IMR-90 (cell line): ENCODE results near the gene KLK6. TPM values are rescaled to one million over a fixed set of nuclear protein-coding genes. Genes with fewer than 3 reads are reported as not detected.

Experiments
- ATAC-seq: fragments of 200-7000 bp; cut with Tn5 transposase; 2 replicates; pipeline ENCODE4 v1.9.1; 2020; ENCODE audit warnings: low read depth, mild to moderate bottlenecking, moderate library complexity
- BruUV-seq: library from RNA; stranded (reverse); fragments of 400-500 nt; replicated peaks from 2 replicates; lab custom pipeline; 2021; lab: Mats Ljungman, UMichigan
- CTCF ChIA-PET: fragments of 300-600 bp; formaldehyde crosslinking; extraction: SDS; loops from one replicate; lab custom pipeline; 2021; ENCODE audit warnings: antibody characterized with exemption; lab: Yijun Ruan, JAX
- POLR2A ChIA-PET: fragments of 300-600 bp; sonication (Branson Sonifier 250); formaldehyde crosslinking; loops from one replicate; lab custom pipeline; 2022; ENCODE audit warnings: antibody characterized with exemption; ENCODE audit not compliant: unreplicated experiment; lab: Charles Lee
- DNase-seq: peaks from one replicate; pipeline ENCODE4 v3.0.0; 2013
- H2AFZ ChIP-seq: replicated peaks from 2 replicates; pipeline ENCODE3; 2013; ENCODE audit warnings: low read length, mild to moderate bottlenecking; ENCODE audit not compliant: poor library complexity
- H2AK5ac ChIP-seq: 2 replicates; pipeline ENCODE4 v1.6.1; 2013; ENCODE audit warnings: low read depth, low read length, inconsistent platforms
- H2AK9ac ChIP-seq: replicated peaks from 2 replicates; pipeline ENCODE3; 2013; ENCODE audit warnings: mild to moderate bottlenecking, low read depth, low read length, moderate library complexity; ENCODE audit not compliant: poor library complexity
- H2BK120ac ChIP-seq: 2 replicates; pipeline ENCODE4 v1.6.1; 2013; ENCODE audit warnings: low read depth, low read length, inconsistent platforms
- H2BK15ac ChIP-seq: 3 replicates; pipeline ENCODE4 v1.6.1; 2013; ENCODE audit warnings: low read depth, low read length, inconsistent platforms
- H2BK20ac ChIP-seq: 2 replicates; pipeline ENCODE4 v1.6.1; 2013; ENCODE audit warnings: low read depth, mild to moderate bottlenecking, inconsistent platforms, low read length, moderate library complexity
- H2BK5ac ChIP-seq: 2 replicates; pipeline ENCODE4 v1.6.1; 2013; ENCODE audit warnings: mild to moderate bottlenecking, low read depth, low read length, inconsistent platforms; ENCODE audit not compliant: poor library complexity, severe bottlenecking
- H3K14ac ChIP-seq: replicated peaks from 2 replicates; pipeline ENCODE4 v1.6.1; 2013; ENCODE audit warnings: low read depth, low read length, inconsistent platforms
- H3K18ac ChIP-seq: 2 replicates; pipeline ENCODE4 v1.6.1; 2013; ENCODE audit warnings: low read depth, low read length, control low read depth
- H3K23ac ChIP-seq: 2 replicates; pipeline ENCODE4 v1.6.1; 2013; ENCODE audit warnings: low read depth, low read length, inconsistent platforms
- H3K27ac ChIP-seq: 2 replicates; pipeline ENCODE4 v1.5.1; 2013; ENCODE audit warnings: mild to moderate bottlenecking, control low read depth, low read length; ENCODE audit not compliant: insufficient read depth
- H3K27me3 ChIP-seq: 2 replicates; pipeline ENCODE4 v1.6.1; 2013; ENCODE audit warnings: low read length; ENCODE audit not compliant: control insufficient read depth, insufficient read depth
- H3K36me3 ChIP-seq: 2 replicates; pipeline ENCODE4 v1.6.1; 2013; ENCODE audit warnings: low read length, mixed read lengths; ENCODE audit not compliant: control insufficient read depth, insufficient read depth
- H3K4ac ChIP-seq: 2 replicates; pipeline ENCODE4 v1.6.1; 2013; ENCODE audit warnings: low read depth, low read length, inconsistent platforms
- H3K4me1 ChIP-seq: 2 replicates; pipeline ENCODE4 v1.6.1; 2013; ENCODE audit warnings: low read length, mixed read lengths; ENCODE audit not compliant: control insufficient read depth, insufficient read depth
- H3K4me2 ChIP-seq: 2 replicates; pipeline ENCODE4 v1.6.1; 2013; ENCODE audit warnings: low read depth, mild to moderate bottlenecking, control low read depth, low read length, moderate library complexity
- H3K4me3 ChIP-seq: 2 replicates; pipeline ENCODE4 v1.5.1; 2013; ENCODE audit warnings: low read depth, mild to moderate bottlenecking, control low read depth, low read length, moderate library complexity; ENCODE audit not compliant: insufficient read depth
- H3K56ac ChIP-seq: 2 replicates; pipeline ENCODE4 v1.6.1; 2013; ENCODE audit warnings: low read length, inconsistent platforms; ENCODE audit not compliant: insufficient read depth; ENCODE audit errors: extremely low read depth
- H3K79me1 ChIP-seq, 2 experiments: 2 replicates each; pipeline ENCODE4 v1.6.1; 2013; ENCODE audit warnings: low read length in 2 of 2, inconsistent platforms in 1 of 2, low read depth in 1 of 2
- H3K9ac ChIP-seq: 2 replicates; pipeline ENCODE4 v1.6.1; 2013; ENCODE audit warnings: low read depth, low read length, control low read depth
- H3K9me1 ChIP-seq: 2 replicates; pipeline ENCODE4 v1.6.1; 2013; ENCODE audit warnings: low read length, inconsistent platforms; ENCODE audit not compliant: insufficient read depth
- H3K9me3 ChIP-seq: 2 replicates; pipeline ENCODE4 v1.6.1; 2013; ENCODE audit warnings: low read length; ENCODE audit not compliant: control insufficient read depth, insufficient read depth
- H4K20me1 ChIP-seq: 2 replicates; pipeline ENCODE4 v1.6.1; 2013; ENCODE audit warnings: low read length, inconsistent platforms; ENCODE audit not compliant: insufficient read depth
- H4K5ac ChIP-seq: 2 replicates; pipeline ENCODE4 v1.6.1; 2013; ENCODE audit warnings: mild to moderate bottlenecking, low read depth, low read length, control low read depth
- H4K8ac ChIP-seq, 2 experiments: 2 replicates each; pipeline ENCODE4 v1.6.1; 2013; ENCODE audit warnings: low read depth in 2 of 2, low read length in 2 of 2, control low read depth in 1 of 2, inconsistent platforms in 1 of 2
- H4K91ac ChIP-seq: 2 replicates; pipeline ENCODE4 v1.6.1; 2013; ENCODE audit warnings: low read depth, low read length, inconsistent platforms; ENCODE audit not compliant: insufficient read depth
- BHLHE40 ChIP-seq: fragments of 150-350 bp; IDR thresholded peaks from 2 replicates; pipeline ENCODE4 v1.6.1; 2016; ENCODE audit warnings: mild to moderate bottlenecking, low read depth, low read length
- CEBPB ChIP-seq: IDR thresholded peaks from 2 replicates; pipeline ENCODE4 v1.6.1; 2012; ENCODE audit warnings: low read depth, low read length, improper control_type of control experiment
- CHD1 ChIP-seq: IDR thresholded peaks from 2 replicates; pipeline ENCODE4 v1.6.1; 2012; ENCODE audit warnings: low read depth, low read length, improper control_type of control experiment
- ELK1 ChIP-seq: fragments of 150-350 bp; IDR thresholded peaks from 2 replicates; pipeline ENCODE4 v1.6.1; 2016; ENCODE audit warnings: low read depth, mild to moderate bottlenecking, low read length, moderate library complexity, borderline replicate concordance
- FOS ChIP-seq: fragments of 150-350 bp; IDR thresholded peaks from 2 replicates; pipeline ENCODE4 v1.6.1; 2016; ENCODE audit warnings: low read depth, low read length
- MAFK ChIP-seq: IDR thresholded peaks from 2 replicates; pipeline ENCODE4 v1.6.1; 2012; ENCODE audit warnings: low read depth, low read length, improper control_type of control experiment
- MAZ ChIP-seq: IDR thresholded peaks from 2 replicates; pipeline ENCODE4 v1.6.1; 2012; ENCODE audit warnings: low read depth, mild to moderate bottlenecking, low read length, improper control_type of control experiment, moderate library complexity, borderline replicate concordance
- MXI1 ChIP-seq: IDR thresholded peaks from 2 replicates; pipeline ENCODE4 v1.6.1; 2012; ENCODE audit warnings: low read depth, mild to moderate bottlenecking, low read length, moderate library complexity, borderline replicate concordance
- NFE2L2 ChIP-seq: fragments of 150-350 bp; IDR thresholded peaks from 2 replicates; pipeline ENCODE4 v1.6.1; 2016; ENCODE audit warnings: low read depth, mild to moderate bottlenecking, low read length
- POLR2A ChIP-seq: IDR thresholded peaks from 2 replicates; pipeline ENCODE4 v1.6.1; 2012; ENCODE audit warnings: mild to moderate bottlenecking, low read depth, low read length
- RAD21 ChIP-seq: IDR thresholded peaks from 2 replicates; pipeline ENCODE4 v1.6.1; 2012; ENCODE audit warnings: low read length, improper control_type of control experiment
- RCOR1 ChIP-seq: IDR thresholded peaks from 2 replicates; pipeline ENCODE4 v1.6.1; 2012; ENCODE audit warnings: mild to moderate bottlenecking, low read length, improper control_type of control experiment; ENCODE audit not compliant: insufficient replicate concordance
- RFX5 ChIP-seq: IDR thresholded peaks from 2 replicates; pipeline ENCODE4 v1.8.0; 2012; ENCODE audit warnings: low read depth, mild to moderate bottlenecking, low read length, moderate library complexity
- SMC3 ChIP-seq: fragments of 150-350 bp; IDR thresholded peaks from 2 replicates; pipeline ENCODE4 v1.6.1; 2016; ENCODE audit warnings: low read depth, mild to moderate bottlenecking, antibody characterized with exemption, low read length, moderate library complexity
- USF2 ChIP-seq: fragments of 150-350 bp; IDR thresholded peaks from 2 replicates; pipeline ENCODE4 v1.6.1; 2017; ENCODE audit warnings: mild to moderate bottlenecking, antibody characterized with exemption, low read length, low read depth
- whole genome bisulfite sequencing, 2 experiments: methylation state at CpG; one replicate each; pipeline versions ENCODE4 v1.1.5 to v1.1.7; 2013; ENCODE audit warnings: missing lambda C conversion rate in 2 of 2; ENCODE audit not compliant: insufficient read length in 1 of 2; ENCODE audit errors: extremely low coverage in 2 of 2; 5-methylcytosine and 5-hydroxymethylcytosine counted together
- dilution Hi-C: fragments of 300-500 bp; cut with HindIII; formaldehyde crosslinking; loops from one replicate; pipeline ENCODE4 v1.14.3; 2018; ENCODE audit warnings: low sequenced_read_pairs; ENCODE audit not compliant: unreplicated experiment
- in situ Hi-C: fragments of 300-500 bp; cut with MboI; formaldehyde crosslinking; loops from 3 replicates; pipeline ENCODE4 v1.14.3; 2019; ENCODE audit warnings: low sequenced_read_pairs, inconsistent platforms, mixed read lengths
- intact Hi-C: fragments of 100-400 bp; cut with micrococcal nuclease; formaldehyde crosslinking; loops from 2 replicates; pipeline ENCODE4 v1.10.0; 2022
- polyA plus RNA-seq, 3 experiments: library from polyadenylated mRNA; depleted of rRNA; stranded (reverse); fragments of >200 nt; gene quantifications; 2 replicates each; pipeline ENCODE4 v1.2.3, GENCODE V29; 2012; ENCODE audit warnings: low replicate concordance in 1 of 3
- total RNA-seq: library from RNA; depleted of rRNA; stranded (reverse); fragments of >200 nt; gene quantifications from 2 replicates; pipeline ENCODE4 v1.2.3, GENCODE V29; 2012
- TF ChIP-seq, protein P1 (sequence below): conservative IDR thresholded peaks from 2 replicates; pipeline ENCODE4 v1.5.1; 2012; ENCODE audit warnings: mild to moderate bottlenecking, low read depth, low read length, improper control_type of control experiment

Gene KLK6
- total and polyA plus RNA-seq, 2 of the 4 experiments (the other 2 are of a cell fraction): not detected

DNA sequence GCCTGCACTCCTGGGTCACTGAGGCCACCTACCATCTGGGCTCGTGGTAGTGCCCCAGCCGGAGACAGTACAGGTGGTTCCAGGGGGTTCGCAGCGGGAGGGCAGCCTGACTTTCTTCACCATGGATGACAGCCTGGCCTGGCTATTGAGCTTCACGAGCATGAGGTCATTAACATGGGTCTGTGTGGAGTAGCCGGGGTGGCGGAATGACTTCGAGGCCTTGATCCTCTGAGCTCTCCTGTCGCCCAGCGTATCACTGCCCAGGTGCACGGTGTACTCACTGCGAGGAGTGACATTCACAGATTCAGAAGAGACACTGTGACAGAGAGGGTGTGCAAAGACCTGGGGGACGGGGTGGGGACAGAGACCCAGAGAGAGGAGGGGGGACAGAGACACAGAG lies 10.8 kb upstream of the KLK6 start:
- Histone ChIP-seq H2BK20ac (no peak overlapping the region), H2AFZ (no peak overlapping the region), H3K9me1 (no peaks in the 10 kb centered on the region), H4K91ac (no peak overlapping the region), H3K4ac (no peak overlapping the region), H3K4me2 (no peak overlapping the region), H3K27ac (no peak overlapping the region), H3K4me3 (no peak overlapping the region), H3K27me3 (no peaks in the 10 kb centered on the region), H3K9me3 (no peaks in the 10 kb centered on the region), H3K9ac (no peak overlapping the region), H3K4me1 (no peaks in the 10 kb centered on the region), H3K36me3 (no peaks in the 10 kb centered on the region), H3K56ac (no peak overlapping the region), H3K14ac (no peak overlapping the region), H2BK15ac (no peak overlapping the region), H4K5ac (no peak overlapping the region), H3K23ac (no peak overlapping the region), H2BK120ac (no peak overlapping the region), H4K20me1 (no peaks in the 10 kb centered on the region), H2AK9ac (no peak overlapping the region), H3K18ac (no peak overlapping the region), H2BK5ac (no peak overlapping the region), H2AK5ac (no peak overlapping the region), H4K8ac (no peak overlapping the region), H3K79me1 (no peaks in the 10 kb centered on the region)
- no TSS peak for BruUV-seq
- intact Hi-C loops (no loop called here), dilution Hi-C loops (no loop called here), in situ Hi-C loops (no loop called here)
- POLR2A ChIA-PET: no interaction called here
- ATAC-seq (no peak), DNase-seq (no peak)
- CTCF ChIA-PET: no interaction called here
- 40% methylated on average over 1 of the region's 13 CpGs; no CpG with 5 or more reads in 1 of the 2 experiments for WGBS, 2 experiments
- TF ChIP-seq CEBPB: no peak
- no peak for TF ChIP-seq CHD1
- TF ChIP-seq, protein P1, sequence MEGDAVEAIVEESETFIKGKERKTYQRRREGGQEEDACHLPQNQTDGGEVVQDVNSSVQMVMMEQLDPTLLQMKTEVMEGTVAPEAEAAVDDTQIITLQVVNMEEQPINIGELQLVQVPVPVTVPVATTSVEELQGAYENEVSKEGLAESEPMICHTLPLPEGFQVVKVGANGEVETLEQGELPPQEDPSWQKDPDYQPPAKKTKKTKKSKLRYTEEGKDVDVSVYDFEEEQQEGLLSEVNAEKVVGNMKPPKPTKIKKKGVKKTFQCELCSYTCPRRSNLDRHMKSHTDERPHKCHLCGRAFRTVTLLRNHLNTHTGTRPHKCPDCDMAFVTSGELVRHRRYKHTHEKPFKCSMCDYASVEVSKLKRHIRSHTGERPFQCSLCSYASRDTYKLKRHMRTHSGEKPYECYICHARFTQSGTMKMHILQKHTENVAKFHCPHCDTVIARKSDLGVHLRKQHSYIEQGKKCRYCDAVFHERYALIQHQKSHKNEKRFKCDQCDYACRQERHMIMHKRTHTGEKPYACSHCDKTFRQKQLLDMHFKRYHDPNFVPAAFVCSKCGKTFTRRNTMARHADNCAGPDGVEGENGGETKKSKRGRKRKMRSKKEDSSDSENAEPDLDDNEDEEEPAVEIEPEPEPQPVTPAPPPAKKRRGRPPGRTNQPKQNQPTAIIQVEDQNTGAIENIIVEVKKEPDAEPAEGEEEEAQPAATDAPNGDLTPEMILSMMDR: no peak
- no peak for TF ChIP-seq BHLHE40
- TF ChIP-seq RFX5: no peak
- TF ChIP-seq USF2: no peak
- TF ChIP-seq NFE2L2: no peak
- TF ChIP-seq ELK1: no peak
- TF ChIP-seq RAD21: no peak
- no peak for TF ChIP-seq MAFK
- no peak for TF ChIP-seq POLR2A
- TF ChIP-seq MAZ: no peak
- TF ChIP-seq MXI1: no peak
- TF ChIP-seq SMC3: no peak
- TF ChIP-seq RCOR1: no peak
- no peak for TF ChIP-seq FOS
